Heart right ventricle (tissue), 16 donors: Measurements from ENCODE around the gene RXYLT1. TPM values are rescaled to one million over a fixed set of nuclear protein-coding genes. Genes with fewer than 3 reads are reported as not detected.

Experiments
- ATAC-seq, 8 donors: fragments of 200-7000 bp; cut with Tn5 transposase; one replicate each; pipeline ENCODE4 v1.9.1; 2020; ENCODE audit warnings: mild to moderate bottlenecking in 8 of 8, moderate library complexity in 8 of 8, moderate number of reproducible peaks in 1 of 8
- DNase-seq, 2 donors: peaks; one replicate each; pipeline ENCODE4 v3.0.0-alpha.2; 2020
- H3K27ac ChIP-seq, 10 donors: fragments of 200-600 bp; sonication (generic) in 2 of 10; one replicate each; pipeline versions ENCODE4 v1.5.0 to v1.8.0; 2020 to 2022; ENCODE audit warnings: mild to moderate bottlenecking in 3 of 10
- H3K27me3 ChIP-seq, 7 donors: fragments of 200-600 bp; one replicate each; pipeline ENCODE4 v1.8.0; 2021 to 2022; ENCODE audit warnings: mild to moderate bottlenecking in 2 of 7
- H3K36me3 ChIP-seq, 9 donors: fragments of 200-600 bp; sonication (generic) in 1 of 9; one replicate each; pipeline versions ENCODE4 v1.5.0 to v1.8.0; 2020 to 2022; ENCODE audit warnings: mild to moderate bottlenecking in 2 of 9
- H3K4me1 ChIP-seq, 9 donors: fragments of 200-600 bp; sonication (generic) in 1 of 9; one replicate each; pipeline versions ENCODE4 v1.5.0 to v1.8.0; 2020 to 2022; ENCODE audit warnings: mild to moderate bottlenecking in 4 of 9
- H3K4me3 ChIP-seq, 10 donors: fragments of 200-600 bp; sonication (generic) in 2 of 10; one replicate each; pipeline versions ENCODE4 v1.5.0 to v1.8.0; 2020 to 2022; ENCODE audit warnings: mild to moderate bottlenecking in 7 of 10, moderate library complexity in 2 of 10
- H3K9me3 ChIP-seq, 11 donors: fragments of 200-600 bp in 10 of 11; sonication (generic) in 2 of 11; one replicate each; pipeline versions ENCODE4 v1.5.0 to v1.8.0; 2013 to 2022; ENCODE audit warnings: mild to moderate bottlenecking in 2 of 11, control low read depth in 1 of 11, moderate library complexity in 1 of 11
- CTCF ChIP-seq, 9 donors: fragments of 200-600 bp; sonication (generic) in 2 of 9; IDR thresholded peaks; one replicate each; pipeline versions ENCODE4 v1.5.0 to v1.8.0; 2021 to 2022; ENCODE audit warnings: antibody characterized with exemption in 9 of 9, mild to moderate bottlenecking in 5 of 9, moderate library complexity in 1 of 9
- WGBS, 2 donors: extraction: QIAGEN DNeasy Blood & Tissue Kit; methylation state at CpG; one replicate each; pipeline ENCODE4 v1.1.7; 2013; ENCODE audit warnings: inconsistent platforms in 1 of 2; 5-methylcytosine and 5-hydroxymethylcytosine counted together
- intact Hi-C, 10 donors: fragments of 100-400 bp; cut with DNase I; formaldehyde crosslinking; loops; one replicate each; pipeline versions ENCODE4 v1.11.1 to v1.14.2; 2022
- polyA plus RNA-seq, 2 donors: library from polyadenylated mRNA; stranded (reverse); fragments of 200-250 nt; gene quantifications; one replicate each; pipeline ENCODE4 v1.2.3, GENCODE V29; 2013
- total RNA-seq, 10 donors: library from RNA; stranded (reverse); fragmentation: NEBNext Ultra II Directional in 3 of 10; extraction: Animal tissue kit (Norgen Biotek cat#: 25700) in 3 of 10; gene quantifications; one replicate each; pipeline versions ENCODE4 v1.2.1 to v1.2.4, GENCODE V29; 2021 to 2023
- donor health status: Arrhythmogenic right ventricular cardiomyopathy.
- donor health status: ischemic (EF 13 %, LVEDD 7.1; RV severe dilation, severe dysfunction).
- donor health status: healthy with polysubstance abuse.
- donor health status: DM: no; HTN: yes; CAD: no.
- donor health status: DM: no; HTN: no; CAD: no.
- donor health status: ischemic (EF 25% LVEDD 6.9; RV normal size, moderate dysfunction).
- donor health status: ischemic (EF 25% LVEDD 5.7; RV mildly dilated, moderate dysfunction).
- donor health status: healthy.
- donor health status: DM: yes; HTN: yes; CAD: no.
- donor health status: Ischemic cardiomyopathy.
- donor health status: ischemic (EF 35%, LVEDD 5.7; RV mildly dilated, moderate dysfunction).
- donor health status: nonischemic (EF 11% LVEDD 7.7; RV severe dilation, severe dysfunction).
- donor health status: DM: yes; HTN: yes; CAD: no.
- donor health status: PGD.
- donor health status: ischemic (EF 29% LVEDD 5.4; RV normal size, mild dysfunction).
- donor health status: nonischemic (EF 23%, LVEDD 6.1; RV moderate dilation, normal function).

Gene RXYLT1
- total and polyA plus RNA-seq, 12 donors = 5.1 to 20.8 (median 16.8) TPM

GRCh38 chr12:63782466-63782865, 2.8 kb downstream of the RXYLT1 start:
- Histone ChIP-seq H3K4me1 (peaks cover 0 to 21% (median 12%) of the 10 kb centered on the region in 9 donors), H3K27me3 (no peaks in the 10 kb centered on the region), H3K4me3 (no peak overlapping the region), H3K36me3 (peaks cover 0 to 60% (median 4%) of the 10 kb centered on the region in 9 donors), H3K9me3 (no peaks in the 10 kb centered on the region), H3K27ac (no peak overlapping the region)
- 75 to 82% methylated on average over 1 of the region's 1 CpG for WGBS, 2 donors
- no peak for DNase-seq
- ATAC-seq = no peak
- intact Hi-C loops = loop anchor here in 1 of 10 donors (10.0 kb wide), 1 partner anchor 108 kb away; no protein-coding TSS in a partner anchor
- TF ChIP-seq CTCF (IDR thresholded peaks at IDR 0.05) = no peak

GRCh38 chr12:63787306-63787705, 7.6 kb downstream of the RXYLT1 start:
- ATAC-seq = no peak
- no peak for DNase-seq
- Histone ChIP-seq H3K27me3 (no peaks in the 10 kb centered on the region), H3K36me3 (peaks cover 0 to 97% (median 13%) of the 10 kb centered on the region in 9 donors), H3K4me1 (no peaks in the 10 kb centered on the region), H3K4me3 (no peak overlapping the region), H3K9me3 (no peaks in the 10 kb centered on the region), H3K27ac (no peak overlapping the region)
- intact Hi-C loops = loop anchor here in 1 of 10 donors (10.0 kb wide), 1 partner anchor 113 kb away; no protein-coding TSS in a partner anchor
- no peak for TF ChIP-seq CTCF (IDR thresholded peaks at IDR 0.05)
- WGBS, 2 donors = 98 to 99% methylated on average over 3 of the region's 3 CpGs

GRCh38 chr12:63790608-63790945, 10.9 kb downstream of the RXYLT1 start:
- H3K27ac ChIP-seq = no peak overlapping the region
- ATAC-seq (no peak), DNase-seq (no peak)
- H3K27me3 ChIP-seq = no peaks in the 10 kb centered on the region
- H3K36me3 ChIP-seq = peaks cover 0 to 77% (median 9%) of the 10 kb centered on the region in 9 donors
- WGBS, 2 donors = 94% methylated on average over 4 of the region's 4 CpGs
- no peaks in the 10 kb centered on the region for H3K9me3 ChIP-seq
- no peak overlapping the region for H3K4me3 ChIP-seq
- intact Hi-C loops = loop anchor here in 1 of 10 donors (10.0 kb wide), 1 partner anchor 126 kb away; the partner anchor contains the start of gene DPY19L2
- no peaks in the 10 kb centered on the region for H3K4me1 ChIP-seq
- no peak for TF ChIP-seq CTCF (IDR thresholded peaks at IDR 0.05)

GRCh38 chr12:63792338-63792737, 12.6 kb downstream of the RXYLT1 start:
- WGBS, 2 donors = 88 to 89% methylated on average over 3 of the region's 3 CpGs
- no peak overlapping the region for H3K27ac ChIP-seq
- intact Hi-C loops = loop anchor here in 1 of 10 donors (10.0 kb wide), 1 partner anchor 128 kb away; the partner anchor contains the start of gene DPY19L2
- no peak overlapping the region for H3K4me3 ChIP-seq
- no peaks in the 10 kb centered on the region for H3K27me3 ChIP-seq
- no peaks in the 10 kb centered on the region for H3K9me3 ChIP-seq
- no peak for TF ChIP-seq CTCF (IDR thresholded peaks at IDR 0.05)
- no peak for DNase-seq
- no peaks in the 10 kb centered on the region for H3K4me1 ChIP-seq
- ATAC-seq = no peak
- H3K36me3 ChIP-seq = peaks cover 0 to 60% (median 9%) of the 10 kb centered on the region in 9 donors
